Neural crest cell (in vitro differentiated cells): ENCODE data around the gene GIGYF1. TPM values are rescaled to one million over a fixed set of nuclear protein-coding genes. Genes with fewer than 3 reads are reported as not detected.

Source experiments
- DNase-seq: peaks from one replicate; pipeline ENCODE4 v3.0.0; 2021; ENCODE audit warnings: low read depth, mixed read lengths, low spot score
- H3K27ac Mint-ChIP-seq: one replicate; pipeline ENCODE4 v1.8.0; 2021; ENCODE audit warnings: mild to moderate bottlenecking, mixed read lengths; ENCODE audit not compliant: unreplicated experiment
- H3K27me3 Mint-ChIP-seq: 2 replicates; pipeline ENCODE4 v1.8.0; 2021; ENCODE audit warnings: low read depth, mild to moderate bottlenecking, mixed read lengths
- H3K36me3 Mint-ChIP-seq: 2 replicates; pipeline ENCODE4 v1.8.0; 2021; ENCODE audit warnings: low read depth, mild to moderate bottlenecking, mixed read lengths
- H3K4me1 Mint-ChIP-seq: 2 replicates; pipeline ENCODE4 v1.8.0; 2021; ENCODE audit warnings: mixed read lengths
- H3K4me3 Mint-ChIP-seq: one replicate; pipeline ENCODE4 v1.8.0; 2021; ENCODE audit warnings: mild to moderate bottlenecking, mixed read lengths
- H3K9me3 Mint-ChIP-seq: 2 replicates; pipeline ENCODE4 v1.8.0; 2021; ENCODE audit warnings: mixed read lengths
- CTCF ChIP-seq: fragments of 200-600 bp; sonication (generic); conservative IDR thresholded peaks from 2 replicates; pipeline ENCODE4 v1.5.0; 2021; ENCODE audit warnings: antibody characterized with exemption, mild to moderate bottlenecking
- total RNA-seq: library from RNA; stranded (reverse); gene quantifications from 2 replicates; pipeline ENCODE4 v1.2.1, GENCODE V29; 2021

GIGYF1 gene
- total RNA-seq, 1 donor from 2014 or later = 82.9 TPM

DNA sequence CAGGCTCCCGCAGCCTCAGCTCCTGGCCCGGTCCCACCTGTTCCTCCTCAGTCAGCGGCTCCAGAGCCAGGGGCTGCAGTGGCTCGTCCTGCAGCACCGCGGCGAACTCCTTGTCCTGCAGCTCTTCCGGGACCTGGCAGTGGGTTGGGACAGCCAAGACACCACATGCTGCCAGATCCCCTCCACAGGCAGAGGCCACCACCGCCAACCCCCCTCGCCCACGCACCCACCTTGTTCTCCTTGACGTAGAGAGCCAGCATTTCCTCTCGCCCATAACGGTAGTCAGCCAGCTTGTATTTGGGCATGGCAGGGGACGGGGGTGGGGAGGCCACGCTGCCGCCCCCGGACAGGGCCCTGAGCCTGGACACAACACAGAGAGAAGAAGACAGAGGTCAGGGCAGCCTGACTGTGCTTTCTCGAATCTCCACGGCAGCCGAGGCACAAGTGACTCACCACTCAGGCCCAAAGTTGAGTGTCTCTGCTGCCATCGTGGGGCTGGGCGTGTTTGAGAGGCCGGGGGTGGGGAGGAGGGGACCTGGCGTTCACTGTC lies 6.2 kb downstream of the GIGYF1 start:
- Mint-ChIP-seq H3K27ac (no peak overlapping the region), H3K9me3 (no peaks in the 10 kb centered on the region), H3K4me3 (no peak overlapping the region), H3K27me3 (no peaks in the 10 kb centered on the region), H3K36me3 (no peaks in the 10 kb centered on the region), H3K4me1 (peaks cover 14% of the 10 kb centered on the region)
- DNase-seq = no peak
- TF ChIP-seq CTCF = no peak

DNA sequence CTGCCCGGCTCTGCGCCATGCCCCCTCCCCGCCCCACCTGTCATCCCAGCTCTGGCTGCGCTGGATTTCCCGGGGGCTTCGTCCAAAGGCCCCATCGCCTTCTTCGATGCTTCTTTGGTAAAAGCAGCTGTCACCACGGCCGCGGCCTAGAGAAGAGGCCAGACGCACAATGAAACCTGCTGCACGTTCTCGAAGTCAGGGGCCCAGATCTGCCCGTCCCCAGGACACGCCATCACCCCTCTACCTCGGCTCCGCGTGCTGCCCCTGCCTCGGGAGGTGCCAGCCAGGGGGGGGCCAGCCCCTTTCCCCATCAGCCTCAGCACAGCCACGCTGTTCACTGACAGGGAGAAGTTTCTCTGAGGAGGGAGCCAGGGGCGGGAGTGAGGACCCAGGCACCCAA lies 6.8 kb downstream of the GIGYF1 start:
- no peaks in the 10 kb centered on the region for H3K9me3 Mint-ChIP-seq
- H3K27ac Mint-ChIP-seq = no peak overlapping the region
- TF ChIP-seq CTCF = no peak
- no peaks in the 10 kb centered on the region for H3K36me3 Mint-ChIP-seq
- no peak for DNase-seq
- peaks cover 9% of the 10 kb centered on the region for H3K4me1 Mint-ChIP-seq
- H3K4me3 Mint-ChIP-seq = no peak overlapping the region
- H3K27me3 Mint-ChIP-seq = no peaks in the 10 kb centered on the region

DNA sequence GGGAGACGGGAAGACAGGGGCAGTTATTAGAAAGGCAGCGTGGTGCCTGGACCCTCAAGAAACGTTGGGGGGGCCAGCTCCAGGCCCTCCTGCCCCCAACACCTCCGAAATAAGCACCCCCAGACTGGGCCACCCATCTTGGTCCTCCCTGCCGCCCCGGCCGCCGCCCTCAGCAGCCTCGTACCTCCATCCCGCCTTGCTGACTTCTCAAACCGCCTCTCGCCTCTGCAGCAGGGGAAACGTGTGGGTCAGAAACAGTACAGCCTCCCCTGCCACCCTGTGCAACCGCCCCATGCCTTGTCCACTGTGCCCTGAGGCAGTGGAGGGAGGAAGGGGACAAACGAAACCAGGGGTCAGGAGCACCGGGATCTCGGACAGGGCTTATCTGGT lies 7.2 kb downstream of the GIGYF1 start:
- Mint-ChIP-seq H3K27ac (no peak overlapping the region), H3K36me3 (no peaks in the 10 kb centered on the region), H3K4me3 (no peak overlapping the region), H3K9me3 (no peaks in the 10 kb centered on the region), H3K27me3 (no peaks in the 10 kb centered on the region), H3K4me1 (peaks cover 4% of the 10 kb centered on the region)
- DNase-seq = no peak
- TF ChIP-seq CTCF = no peak

- TF ChIP-seq CTCF = no peak
- Mint-ChIP-seq H3K4me3 (no peak overlapping the region), H3K27ac (no peak overlapping the region), H3K36me3 (no peaks in the 10 kb centered on the region), H3K27me3 (no peaks in the 10 kb centered on the region), H3K4me1 (no peaks in the 10 kb centered on the region), H3K9me3 (no peaks in the 10 kb centered on the region)
- DNase-seq = no peak
These were observed 7.7 kb downstream of the GIGYF1 start for GRCh38 chr7:100686201-100686821.

DNA sequence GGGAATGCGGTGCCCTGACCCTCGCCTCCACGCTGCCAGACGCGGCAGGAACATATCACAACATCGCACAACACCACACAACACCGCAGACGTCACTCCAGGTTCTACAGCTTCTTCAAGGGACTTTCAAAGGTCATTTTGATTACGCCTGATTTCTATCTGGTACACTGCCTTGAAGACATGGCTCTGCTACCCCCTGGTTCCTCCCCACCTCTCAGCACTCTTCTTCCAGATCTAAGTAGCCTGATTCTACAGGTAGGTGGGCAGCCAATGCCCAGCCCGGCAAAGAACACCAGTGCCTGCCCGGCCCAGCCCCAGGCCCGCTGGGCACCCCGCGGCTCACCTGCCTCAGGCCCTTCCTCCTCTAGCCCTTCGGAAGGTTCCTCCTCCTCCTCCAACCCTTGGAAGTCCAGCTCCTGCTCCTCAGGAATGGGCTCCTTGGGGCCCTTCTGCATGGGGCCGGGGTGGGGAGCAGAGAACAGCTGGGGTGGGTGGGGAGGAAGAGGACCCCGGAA lies 8.4 kb downstream of the GIGYF1 start:
- no peak for TF ChIP-seq CTCF
- H3K36me3 Mint-ChIP-seq = no peaks in the 10 kb centered on the region
- no peaks in the 10 kb centered on the region for H3K4me1 Mint-ChIP-seq
- no peaks in the 10 kb centered on the region for H3K9me3 Mint-ChIP-seq
- no peak overlapping the region for H3K4me3 Mint-ChIP-seq
- H3K27me3 Mint-ChIP-seq = no peaks in the 10 kb centered on the region
- no peak overlapping the region for H3K27ac Mint-ChIP-seq
- DNase-seq = no peak
